Erythroblast (primary cell): ENCODE data around the gene GYPC.
"Not testable (repeated sequence)": the region's sequence is repeated elsewhere in the genome, so short reads cannot be mapped to it uniquely, and the experiment has no call there.

Experiments
- GATA1 ChIP-seq: IDR thresholded peaks from 2 replicates; pipeline ENCODE4 v1.6.1; 2011; ENCODE audit warnings: low read depth, mild to moderate bottlenecking, control low read depth, low read length, moderate library complexity
- POLR2A ChIP-seq: IDR thresholded peaks from 2 replicates; pipeline ENCODE4 v1.6.1; 2011; ENCODE audit warnings: mild to moderate bottlenecking, low read length

- TF ChIP-seq POLR2A, GATA1: not testable (repeated sequence)
These were observed 7.6 kb upstream of the GYPC start for GRCh38 chr2:126648345-126648786.
